MM.1S (cell line): ENCODE data around the gene SERTM2.

Experiments
- CTCF ChIP-seq: fragments of 300-600 bp; sonication (generic); IDR thresholded peaks from 2 replicates; pipeline ENCODE4 v1.5.1; 2016; ENCODE audit warnings: antibody characterized with exemption, low read length, mixed read lengths
- EZH2 ChIP-seq: fragments of 300-600 bp; sonication (generic); optimal IDR thresholded peaks from 2 replicates; pipeline ENCODE3; 2017; ENCODE audit warnings: low read depth, mild to moderate bottlenecking, antibody characterized with exemption, low read length, mixed read lengths
- EZH2phosphoT487 ChIP-seq: fragments of 300-600 bp; sonication (generic); IDR thresholded peaks from 2 replicates; pipeline ENCODE4 v1.6.1; 2018; ENCODE audit warnings: antibody characterized with exemption, low read length

GRCh38 chrX:111511477-111511876 lies at the start of gene SERTM2:
- TF ChIP-seq CTCF, result no peak
- TF ChIP-seq EZH2phosphoT487, result no peak
- no peak for TF ChIP-seq EZH2
